Central memory CD8-positive, alpha-beta T cell (primary cell): ENCODE measurements around the gene DNAJC21.

ENCODE experiments used
- ATAC-seq: fragments of 150-1000 bp; cut with Tn5 transposase; replicated peaks from 2 replicates; pipeline ENCODE4 v1.10.0; 2022; ENCODE audit warnings: mild to moderate bottlenecking, moderate FRiP score, moderate number of reproducible peaks; ENCODE audit not compliant: poor library complexity, severe bottlenecking; ENCODE audit errors: extremely low read depth
- DNase-seq, 2 donors: peaks; one replicate each; pipeline ENCODE4 v3.0.0; 2021; ENCODE audit warnings: low spot score in 2 of 2
- H3K27ac Mint-ChIP-seq: one replicate; pipeline ENCODE4 v1.8.0; 2022; ENCODE audit warnings: low read depth, mild to moderate bottlenecking, moderate library complexity, mixed read lengths
- H3K27me3 Mint-ChIP-seq: one replicate; pipeline ENCODE4 v1.8.0; 2022; ENCODE audit warnings: mixed read lengths
- H3K36me3 Mint-ChIP-seq: one replicate; pipeline ENCODE4 v1.8.0; 2022; ENCODE audit warnings: mild to moderate bottlenecking, moderate library complexity, mixed read lengths; ENCODE audit not compliant: insufficient read depth
- H3K4me1 Mint-ChIP-seq: one replicate; pipeline ENCODE4 v1.8.0; 2022; ENCODE audit warnings: mixed read lengths
- H3K4me3 Mint-ChIP-seq: one replicate; pipeline ENCODE4 v1.8.0; 2022; ENCODE audit warnings: mild to moderate bottlenecking, moderate library complexity, mixed read lengths
- H3K9me3 Mint-ChIP-seq: one replicate; pipeline ENCODE4 v1.8.0; 2022; ENCODE audit warnings: mixed read lengths

The DNAJC21 gene

DNA sequence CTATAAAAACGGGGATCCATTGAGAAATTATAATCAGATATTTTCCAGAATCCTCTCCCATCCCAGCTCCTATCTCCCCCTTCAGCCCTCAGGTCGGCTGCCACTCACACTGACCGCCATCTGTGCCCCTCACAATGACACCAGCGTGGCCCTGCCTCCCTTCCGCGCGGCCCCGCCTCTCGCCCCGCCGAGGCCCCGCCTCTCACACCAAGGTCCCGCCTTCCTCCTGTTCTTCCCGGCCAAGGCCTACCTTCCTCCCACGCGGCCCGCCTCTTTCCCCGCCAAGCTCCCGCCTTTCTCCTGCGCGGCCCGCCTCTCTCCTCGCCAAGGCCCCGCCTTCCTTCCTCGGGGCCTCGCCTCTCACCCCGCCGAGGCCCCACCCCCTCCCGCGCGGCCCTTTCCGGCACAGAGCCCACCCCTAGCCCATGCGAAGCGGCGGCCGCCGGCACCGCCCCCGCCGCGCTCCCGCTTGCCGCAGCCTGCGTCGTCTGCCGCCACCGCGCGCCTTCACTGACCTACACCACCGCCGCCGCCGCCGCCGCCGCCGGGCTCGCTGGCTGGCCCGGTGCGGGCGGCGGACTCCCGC, at the start of gene DNAJC21:
DNAJC21 (plus strand) TSS at position 426 of the 586 bp plus-strand sequence. CDS start 261 bp downstream, outside the sequence.
- Mint-ChIP-seq H3K9me3 (no peaks in the 10 kb centered on the region), H3K27ac (peak within 1 kb of the TSS; percentile 96), H3K4me1 (peaks cover 33% of the 10 kb centered on the region), H3K27me3 (no peaks in the 10 kb centered on the region), H3K36me3 (peaks cover 26% of the 10 kb centered on the region), H3K4me3 (peak within 1 kb of the TSS; percentile 99)
- peak; percentile 94 to 96 for DNase-seq
- ATAC-seq: peak; percentile 89

- Mint-ChIP-seq H3K36me3 (no peaks in the 10 kb centered on the region), H3K9me3 (no peaks in the 10 kb centered on the region), H3K4me3 (no peak overlapping the region), H3K4me1 (no peaks in the 10 kb centered on the region), H3K27ac (no peak overlapping the region), H3K27me3 (peaks cover 55% of the 10 kb centered on the region)
- ATAC-seq (no peak), DNase-seq (no peak)
Observed at GRCh38 chr5:34881246-34881645, 48.1 kb upstream of the DNAJC21 start.

DNA sequence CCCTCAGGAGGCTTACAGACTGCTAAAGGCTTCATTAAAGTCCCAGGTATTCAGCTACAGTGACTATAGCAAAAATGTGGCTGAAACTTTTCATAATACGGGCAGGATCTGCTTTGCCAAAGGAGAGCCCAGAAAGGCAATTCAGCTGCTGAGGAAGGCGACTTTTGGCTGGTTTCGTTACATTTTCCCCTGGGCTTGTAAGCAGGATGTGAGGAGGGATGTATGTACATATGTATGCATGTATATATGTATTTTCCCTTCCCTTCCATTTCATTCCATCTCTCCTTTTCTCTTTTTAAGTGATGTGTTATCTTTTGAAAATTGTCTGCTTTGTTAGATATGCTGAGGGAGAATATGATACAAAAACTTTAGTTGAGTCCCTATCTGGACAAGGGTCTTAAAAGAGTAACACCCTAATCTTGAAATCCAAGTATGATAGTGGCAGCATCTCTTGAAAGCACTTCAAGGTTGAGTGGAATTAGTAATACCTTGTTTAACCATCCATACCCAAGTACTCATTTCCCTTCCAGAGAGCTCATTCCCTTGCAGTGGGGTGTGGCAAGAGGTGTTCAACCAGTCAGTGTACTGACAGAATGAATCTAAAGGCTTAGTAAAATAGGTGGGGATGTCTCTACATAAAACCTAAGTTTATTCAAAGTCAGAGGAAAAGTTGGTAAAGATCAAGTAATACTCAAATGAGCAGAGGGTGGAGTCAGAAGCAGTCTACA, 42.8 kb upstream of the DNAJC21 start:
- H3K36me3 Mint-ChIP-seq: no peaks in the 10 kb centered on the region
- DNase-seq (no peak), ATAC-seq (no peak)
- no peaks in the 10 kb centered on the region for H3K4me1 Mint-ChIP-seq
- H3K4me3 Mint-ChIP-seq: no peak overlapping the region
- H3K9me3 Mint-ChIP-seq: no peaks in the 10 kb centered on the region
- no peak overlapping the region for H3K27ac Mint-ChIP-seq
- peaks cover 54% of the 10 kb centered on the region for H3K27me3 Mint-ChIP-seq

- H3K27me3 Mint-ChIP-seq: peaks cover 27% of the 10 kb centered on the region
- no peak for DNase-seq
- no peaks in the 10 kb centered on the region for H3K36me3 Mint-ChIP-seq
- no peaks in the 10 kb centered on the region for H3K9me3 Mint-ChIP-seq
- no peak for ATAC-seq
- H3K27ac Mint-ChIP-seq: no peak overlapping the region
- H3K4me3 Mint-ChIP-seq: no peak overlapping the region
- no peaks in the 10 kb centered on the region for H3K4me1 Mint-ChIP-seq
Observed at GRCh38 chr5:34889394-34889793, 40.0 kb upstream of the DNAJC21 start.

GRCh38 chr5:34891981-34892380, 37.4 kb upstream of the DNAJC21 start:
- peaks cover 6% of the 10 kb centered on the region for H3K27me3 Mint-ChIP-seq
- H3K4me1 Mint-ChIP-seq: no peaks in the 10 kb centered on the region
- H3K27ac Mint-ChIP-seq: no peak overlapping the region
- ATAC-seq: no peak
- no peaks in the 10 kb centered on the region for H3K36me3 Mint-ChIP-seq
- DNase-seq: no peak
- H3K4me3 Mint-ChIP-seq: no peak overlapping the region
- no peaks in the 10 kb centered on the region for H3K9me3 Mint-ChIP-seq

- H3K36me3 Mint-ChIP-seq: no peaks in the 10 kb centered on the region
- H3K4me3 Mint-ChIP-seq: no peak overlapping the region
- H3K27ac Mint-ChIP-seq: no peak overlapping the region
- no peak for ATAC-seq
- peaks cover 2% of the 10 kb centered on the region for H3K27me3 Mint-ChIP-seq
- H3K9me3 Mint-ChIP-seq: no peaks in the 10 kb centered on the region
- DNase-seq: no peak
- no peaks in the 10 kb centered on the region for H3K4me1 Mint-ChIP-seq
Observed at GRCh38 chr5:34892414-34892813, 36.9 kb upstream of the DNAJC21 start.

DNA sequence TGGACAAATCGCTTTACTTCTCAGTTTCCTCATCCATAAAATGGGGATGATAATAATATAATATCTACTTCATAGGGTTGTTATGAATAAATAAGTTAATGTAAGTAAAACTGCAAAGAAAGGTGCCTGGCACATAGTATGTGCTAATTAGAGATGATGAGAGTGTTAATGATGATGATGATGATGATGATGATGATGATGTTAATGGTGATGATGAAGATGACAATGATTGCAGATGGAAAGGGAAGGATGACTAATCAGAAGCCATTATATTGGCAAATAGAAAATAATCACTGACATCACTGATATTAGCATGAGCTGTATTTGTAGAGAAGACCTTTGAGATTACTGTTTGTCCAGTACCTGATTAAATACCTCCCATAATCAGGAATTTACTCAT, 34.6 kb upstream of the DNAJC21 start:
- H3K9me3 Mint-ChIP-seq: no peaks in the 10 kb centered on the region
- ATAC-seq (no peak), DNase-seq (no peak)
- no peak overlapping the region for H3K27ac Mint-ChIP-seq
- no peaks in the 10 kb centered on the region for H3K36me3 Mint-ChIP-seq
- H3K4me3 Mint-ChIP-seq: no peak overlapping the region
- H3K27me3 Mint-ChIP-seq: no peaks in the 10 kb centered on the region
- no peaks in the 10 kb centered on the region for H3K4me1 Mint-ChIP-seq

DNA sequence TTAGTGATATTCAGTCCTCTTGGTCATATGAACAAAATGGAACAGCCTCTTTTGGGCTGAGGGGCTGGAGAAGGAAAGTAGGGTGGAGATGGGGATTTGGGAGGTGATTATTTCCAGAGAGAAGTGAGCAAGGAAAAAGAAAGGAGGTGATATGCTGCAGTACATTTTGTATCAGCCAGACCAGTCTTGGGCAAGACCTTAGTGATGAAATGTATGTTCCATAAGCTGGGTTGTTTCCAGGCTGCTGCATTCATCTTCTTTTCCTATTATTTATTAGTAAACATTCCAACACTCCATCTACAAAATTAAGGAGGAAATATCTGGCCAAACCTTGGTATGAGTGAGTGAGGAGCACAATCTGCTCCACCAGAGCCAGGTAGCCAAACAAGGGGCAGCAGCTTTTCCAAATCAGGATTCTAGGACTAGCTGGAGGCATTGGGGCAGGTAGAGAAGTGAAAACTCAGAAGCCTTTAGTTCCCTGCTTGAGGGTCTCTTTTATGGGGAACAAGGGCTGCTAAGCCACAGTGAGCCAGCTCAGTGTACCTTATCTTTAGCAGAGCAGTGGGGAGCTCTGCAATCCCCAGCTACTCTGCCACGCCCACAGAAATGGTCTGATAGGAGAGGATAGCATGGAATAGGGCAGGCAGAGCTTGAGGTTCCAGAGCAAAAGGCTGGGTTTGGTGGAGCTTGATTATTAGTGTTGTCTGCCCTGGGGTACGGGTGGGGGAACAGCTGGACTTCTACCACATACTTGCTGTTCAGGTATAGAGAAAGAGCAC, 33.5 kb upstream of the DNAJC21 start:
- no peaks in the 10 kb centered on the region for H3K4me1 Mint-ChIP-seq
- no peak overlapping the region for H3K4me3 Mint-ChIP-seq
- ATAC-seq (no peak), DNase-seq (no peak)
- no peaks in the 10 kb centered on the region for H3K9me3 Mint-ChIP-seq
- H3K36me3 Mint-ChIP-seq: no peaks in the 10 kb centered on the region
- no peak overlapping the region for H3K27ac Mint-ChIP-seq
- no peaks in the 10 kb centered on the region for H3K27me3 Mint-ChIP-seq

DNA sequence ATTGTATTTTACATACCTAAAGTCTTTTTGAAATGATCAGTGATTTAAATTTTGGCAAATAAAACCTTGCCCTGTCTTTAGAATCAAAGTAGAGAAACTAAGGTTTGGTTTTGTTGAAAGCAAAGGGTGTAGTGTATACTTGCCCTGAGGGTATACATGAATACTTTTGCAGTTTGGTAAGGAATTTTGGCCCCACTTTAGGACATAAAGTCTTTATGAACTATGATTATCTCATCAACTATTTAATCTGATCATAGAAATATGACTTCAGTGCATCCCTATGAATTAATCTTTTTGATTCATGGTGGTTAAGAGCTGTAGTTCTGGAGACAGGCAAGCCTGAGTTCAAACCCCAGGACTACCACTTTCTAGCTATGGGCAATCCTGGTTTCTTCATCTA, 31.7 kb upstream of the DNAJC21 start:
- ATAC-seq: no peak
- no peaks in the 10 kb centered on the region for H3K27me3 Mint-ChIP-seq
- H3K36me3 Mint-ChIP-seq: no peaks in the 10 kb centered on the region
- no peak overlapping the region for H3K27ac Mint-ChIP-seq
- H3K4me3 Mint-ChIP-seq: no peak overlapping the region
- H3K4me1 Mint-ChIP-seq: no peaks in the 10 kb centered on the region
- DNase-seq: no peak
- H3K9me3 Mint-ChIP-seq: no peaks in the 10 kb centered on the region

GRCh38 chr5:34898258-34898895, 31.0 kb upstream of the DNAJC21 start:
- no peaks in the 10 kb centered on the region for H3K27me3 Mint-ChIP-seq
- no peak overlapping the region for H3K27ac Mint-ChIP-seq
- no peaks in the 10 kb centered on the region for H3K4me1 Mint-ChIP-seq
- no peak overlapping the region for H3K4me3 Mint-ChIP-seq
- no peaks in the 10 kb centered on the region for H3K9me3 Mint-ChIP-seq
- no peaks in the 10 kb centered on the region for H3K36me3 Mint-ChIP-seq
- ATAC-seq (no peak), DNase-seq (peak; percentile 17 to 19)

- H3K27ac Mint-ChIP-seq: no peak overlapping the region
- no peak for DNase-seq
- H3K4me3 Mint-ChIP-seq: no peak overlapping the region
- no peaks in the 10 kb centered on the region for H3K9me3 Mint-ChIP-seq
- no peaks in the 10 kb centered on the region for H3K36me3 Mint-ChIP-seq
- no peak for ATAC-seq
- no peaks in the 10 kb centered on the region for H3K27me3 Mint-ChIP-seq
- H3K4me1 Mint-ChIP-seq: no peaks in the 10 kb centered on the region
Observed at GRCh38 chr5:34899066-34899465, 30.3 kb upstream of the DNAJC21 start.

DNA sequence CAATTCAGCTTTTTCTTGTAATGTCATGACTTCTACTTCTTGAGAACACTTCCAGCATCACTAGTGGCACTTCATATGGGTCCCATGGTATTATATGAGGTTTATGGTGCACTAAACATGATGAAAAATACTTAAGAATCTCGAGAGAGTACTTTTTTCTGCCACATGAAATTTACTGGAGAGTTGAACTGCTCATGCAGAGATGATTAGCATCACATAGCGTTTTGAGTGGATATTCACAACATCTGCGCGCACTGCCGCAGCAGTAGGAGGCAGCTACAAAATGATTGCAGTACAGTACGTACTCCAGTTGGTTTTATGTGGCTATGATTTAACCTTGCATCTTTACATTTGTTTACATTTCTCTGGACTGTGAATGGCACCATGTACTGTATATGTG, 28.7 kb upstream of the DNAJC21 start:
- no peaks in the 10 kb centered on the region for H3K36me3 Mint-ChIP-seq
- ATAC-seq (no peak), DNase-seq (no peak)
- H3K4me3 Mint-ChIP-seq: no peak overlapping the region
- H3K27ac Mint-ChIP-seq: no peak overlapping the region
- H3K9me3 Mint-ChIP-seq: no peaks in the 10 kb centered on the region
- no peaks in the 10 kb centered on the region for H3K27me3 Mint-ChIP-seq
- H3K4me1 Mint-ChIP-seq: no peaks in the 10 kb centered on the region
